ENCODE measurements around the gene LGMN. TPM values are rescaled to one million over a fixed set of nuclear protein-coding genes. Genes with fewer than 3 reads are reported as not detected.

LGMN gene
- polyA plus RNA-seq, 1 of the 3 experiments (the other 2 are of a cell fraction): 76.3 TPM

DNA sequence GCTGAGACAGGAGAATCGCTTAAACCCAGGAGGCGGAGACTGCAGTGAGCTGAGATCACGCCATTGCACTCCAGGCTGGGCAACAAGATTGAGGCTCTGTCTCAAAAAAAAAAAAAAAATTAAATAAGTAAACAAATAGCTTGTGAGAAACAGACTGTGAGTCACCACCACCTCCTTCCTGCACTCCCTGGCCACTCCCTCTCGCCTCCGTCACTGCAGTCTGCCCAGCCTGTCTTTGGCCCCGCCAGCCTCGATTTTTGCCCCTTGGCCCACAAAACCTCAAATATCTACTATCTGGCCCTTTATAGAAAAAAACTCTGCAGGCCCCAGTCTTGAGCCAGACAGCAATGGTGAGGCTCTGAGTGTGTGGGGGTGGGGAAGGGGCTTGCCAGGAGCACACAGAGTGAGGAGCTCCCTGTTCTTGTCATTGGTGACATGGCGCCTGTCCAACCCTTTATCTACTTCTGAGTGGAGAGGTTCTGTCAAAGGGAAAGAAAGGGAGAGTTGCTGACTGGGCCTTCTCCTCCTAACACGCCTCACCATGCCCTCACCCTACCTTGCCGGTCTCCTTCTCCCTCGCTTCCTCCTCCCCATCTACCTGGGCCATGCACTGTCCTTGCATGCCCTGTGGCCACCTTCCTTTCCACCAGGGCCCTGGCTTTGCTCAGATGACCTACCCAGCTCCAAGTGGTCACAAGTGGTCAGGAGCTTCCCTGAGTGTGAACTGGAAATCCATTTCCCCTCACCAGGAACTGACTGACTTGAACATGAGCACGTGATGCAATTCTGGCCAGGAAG lies 22.1 kb downstream of the LGMN start:
- H3K9me3 ChIP-seq: no peaks in the 10 kb centered on the region
- POLR2A ChIA-PET: no interaction called here
- no peaks in the 10 kb centered on the region for H3K27me3 ChIP-seq (ENCODE audit: insufficient read depth)
- TF ChIP-seq, protein P1, sequence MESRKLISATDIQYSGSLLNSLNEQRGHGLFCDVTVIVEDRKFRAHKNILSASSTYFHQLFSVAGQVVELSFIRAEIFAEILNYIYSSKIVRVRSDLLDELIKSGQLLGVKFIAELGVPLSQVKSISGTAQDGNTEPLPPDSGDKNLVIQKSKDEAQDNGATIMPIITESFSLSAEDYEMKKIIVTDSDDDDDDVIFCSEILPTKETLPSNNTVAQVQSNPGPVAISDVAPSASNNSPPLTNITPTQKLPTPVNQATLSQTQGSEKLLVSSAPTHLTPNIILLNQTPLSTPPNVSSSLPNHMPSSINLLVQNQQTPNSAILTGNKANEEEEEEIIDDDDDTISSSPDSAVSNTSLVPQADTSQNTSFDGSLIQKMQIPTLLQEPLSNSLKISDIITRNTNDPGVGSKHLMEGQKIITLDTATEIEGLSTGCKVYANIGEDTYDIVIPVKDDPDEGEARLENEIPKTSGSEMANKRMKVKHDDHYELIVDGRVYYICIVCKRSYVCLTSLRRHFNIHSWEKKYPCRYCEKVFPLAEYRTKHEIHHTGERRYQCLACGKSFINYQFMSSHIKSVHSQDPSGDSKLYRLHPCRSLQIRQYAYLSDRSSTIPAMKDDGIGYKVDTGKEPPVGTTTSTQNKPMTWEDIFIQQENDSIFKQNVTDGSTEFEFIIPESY (IDR thresholded peaks at IDR 0.05; ENCODE audit: borderline replicate concordance, low read depth): no peak
- TF ChIP-seq, protein P2, sequence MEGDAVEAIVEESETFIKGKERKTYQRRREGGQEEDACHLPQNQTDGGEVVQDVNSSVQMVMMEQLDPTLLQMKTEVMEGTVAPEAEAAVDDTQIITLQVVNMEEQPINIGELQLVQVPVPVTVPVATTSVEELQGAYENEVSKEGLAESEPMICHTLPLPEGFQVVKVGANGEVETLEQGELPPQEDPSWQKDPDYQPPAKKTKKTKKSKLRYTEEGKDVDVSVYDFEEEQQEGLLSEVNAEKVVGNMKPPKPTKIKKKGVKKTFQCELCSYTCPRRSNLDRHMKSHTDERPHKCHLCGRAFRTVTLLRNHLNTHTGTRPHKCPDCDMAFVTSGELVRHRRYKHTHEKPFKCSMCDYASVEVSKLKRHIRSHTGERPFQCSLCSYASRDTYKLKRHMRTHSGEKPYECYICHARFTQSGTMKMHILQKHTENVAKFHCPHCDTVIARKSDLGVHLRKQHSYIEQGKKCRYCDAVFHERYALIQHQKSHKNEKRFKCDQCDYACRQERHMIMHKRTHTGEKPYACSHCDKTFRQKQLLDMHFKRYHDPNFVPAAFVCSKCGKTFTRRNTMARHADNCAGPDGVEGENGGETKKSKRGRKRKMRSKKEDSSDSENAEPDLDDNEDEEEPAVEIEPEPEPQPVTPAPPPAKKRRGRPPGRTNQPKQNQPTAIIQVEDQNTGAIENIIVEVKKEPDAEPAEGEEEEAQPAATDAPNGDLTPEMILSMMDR (IDR thresholded peaks at IDR 0.05): no peak
- TF ChIP-seq NRF1 (IDR thresholded peaks at IDR 0.05; ENCODE audit: low read depth, low read length) (no peak), EZH2phosphoT487 (IDR thresholded peaks at IDR 0.05; ENCODE audit: borderline replicate concordance, low read depth) (no peak), MXI1 (IDR thresholded peaks at IDR 0.05; ENCODE audit: low read depth, low read length) (no peak), NFIC (IDR thresholded peaks at IDR 0.05; ENCODE audit: borderline replicate concordance) (no peak), ELF1 (IDR thresholded peaks at IDR 0.05) (no peak), GATA2 (CRISPR knock-in tag; IDR thresholded peaks at IDR 0.05) (no peak), FOXJ3 (CRISPR knock-in tag; IDR thresholded peaks at IDR 0.05) (no peak), GABPA (IDR thresholded peaks at IDR 0.05; ENCODE audit: low read depth) (no peak), FOXM1 (IDR thresholded peaks at IDR 0.05; ENCODE audit: low read depth) (no peak), POLR2AphosphoS5 (IDR thresholded peaks at IDR 0.05; ENCODE audit: low read depth, low read length) (no peak), TCF12 (IDR thresholded peaks at IDR 0.05) (no peak), RXRA (IDR thresholded peaks at IDR 0.05; ENCODE audit: borderline replicate concordance, low read depth) (no peak), JUND (IDR thresholded peaks at IDR 0.05) (no peak)
- TF ChIP-seq, protein P3, sequence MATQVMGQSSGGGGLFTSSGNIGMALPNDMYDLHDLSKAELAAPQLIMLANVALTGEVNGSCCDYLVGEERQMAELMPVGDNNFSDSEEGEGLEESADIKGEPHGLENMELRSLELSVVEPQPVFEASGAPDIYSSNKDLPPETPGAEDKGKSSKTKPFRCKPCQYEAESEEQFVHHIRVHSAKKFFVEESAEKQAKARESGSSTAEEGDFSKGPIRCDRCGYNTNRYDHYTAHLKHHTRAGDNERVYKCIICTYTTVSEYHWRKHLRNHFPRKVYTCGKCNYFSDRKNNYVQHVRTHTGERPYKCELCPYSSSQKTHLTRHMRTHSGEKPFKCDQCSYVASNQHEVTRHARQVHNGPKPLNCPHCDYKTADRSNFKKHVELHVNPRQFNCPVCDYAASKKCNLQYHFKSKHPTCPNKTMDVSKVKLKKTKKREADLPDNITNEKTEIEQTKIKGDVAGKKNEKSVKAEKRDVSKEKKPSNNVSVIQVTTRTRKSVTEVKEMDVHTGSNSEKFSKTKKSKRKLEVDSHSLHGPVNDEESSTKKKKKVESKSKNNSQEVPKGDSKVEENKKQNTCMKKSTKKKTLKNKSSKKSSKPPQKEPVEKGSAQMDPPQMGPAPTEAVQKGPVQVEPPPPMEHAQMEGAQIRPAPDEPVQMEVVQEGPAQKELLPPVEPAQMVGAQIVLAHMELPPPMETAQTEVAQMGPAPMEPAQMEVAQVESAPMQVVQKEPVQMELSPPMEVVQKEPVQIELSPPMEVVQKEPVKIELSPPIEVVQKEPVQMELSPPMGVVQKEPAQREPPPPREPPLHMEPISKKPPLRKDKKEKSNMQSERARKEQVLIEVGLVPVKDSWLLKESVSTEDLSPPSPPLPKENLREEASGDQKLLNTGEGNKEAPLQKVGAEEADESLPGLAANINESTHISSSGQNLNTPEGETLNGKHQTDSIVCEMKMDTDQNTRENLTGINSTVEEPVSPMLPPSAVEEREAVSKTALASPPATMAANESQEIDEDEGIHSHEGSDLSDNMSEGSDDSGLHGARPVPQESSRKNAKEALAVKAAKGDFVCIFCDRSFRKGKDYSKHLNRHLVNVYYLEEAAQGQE (IDR thresholded peaks at IDR 0.05; ENCODE audit: low read depth, low read length): no peak
- TF ChIP-seq, protein P4, sequence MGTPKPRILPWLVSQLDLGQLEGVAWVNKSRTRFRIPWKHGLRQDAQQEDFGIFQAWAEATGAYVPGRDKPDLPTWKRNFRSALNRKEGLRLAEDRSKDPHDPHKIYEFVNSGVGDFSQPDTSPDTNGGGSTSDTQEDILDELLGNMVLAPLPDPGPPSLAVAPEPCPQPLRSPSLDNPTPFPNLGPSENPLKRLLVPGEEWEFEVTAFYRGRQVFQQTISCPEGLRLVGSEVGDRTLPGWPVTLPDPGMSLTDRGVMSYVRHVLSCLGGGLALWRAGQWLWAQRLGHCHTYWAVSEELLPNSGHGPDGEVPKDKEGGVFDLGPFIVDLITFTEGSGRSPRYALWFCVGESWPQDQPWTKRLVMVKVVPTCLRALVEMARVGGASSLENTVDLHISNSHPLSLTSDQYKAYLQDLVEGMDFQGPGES (IDR thresholded peaks at IDR 0.05; ENCODE audit: low read depth, low read length): no peak
- TF ChIP-seq, protein P5, sequence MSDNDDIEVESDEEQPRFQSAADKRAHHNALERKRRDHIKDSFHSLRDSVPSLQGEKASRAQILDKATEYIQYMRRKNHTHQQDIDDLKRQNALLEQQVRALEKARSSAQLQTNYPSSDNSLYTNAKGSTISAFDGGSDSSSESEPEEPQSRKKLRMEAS (IDR thresholded peaks at IDR 0.05; ENCODE audit: low read depth): no peak
- CTCF ChIA-PET: interaction anchor here (1.0 to 1.4 kb wide), 2 partner anchors 18 to 40 kb away, joined by 3 to 5 read pairs; no protein-coding TSS in a partner anchor
- H3K36me3 ChIP-seq (replicated peaks in 1 of 2; ENCODE audit: control insufficient read depth in 1 of 2, insufficient read depth in 2 of 2, low read length in 1 of 2): peaks cover 0 to 6% of the 10 kb centered on the region in 2 experiments
- no peak overlapping the region for H2AFZ ChIP-seq (ENCODE audit: low read depth)
- no peak overlapping the region for H3K27ac ChIP-seq (ENCODE audit: low read depth in 2 of 2, low read length in 1 of 2)
- H3K4me2 ChIP-seq: no peak overlapping the region
- no peaks in the 10 kb centered on the region for H3K79me2 ChIP-seq (ENCODE audit: insufficient read depth)
- no peak overlapping the region for H3K4me3 ChIP-seq (ENCODE audit: low read depth in 2 of 2, low read length in 1 of 2)
- H3K4me1 ChIP-seq (ENCODE audit: control insufficient read depth in 1 of 2, insufficient read depth in 2 of 2, low read depth in 1 of 2, low read length in 1 of 2): no peaks in the 10 kb centered on the region
- WGBS (ENCODE audit: low lambda C conversion rate): 85% methylated on average over 12 of the region's 12 CpGs
- no peaks in the 10 kb centered on the region for H4K20me1 ChIP-seq (ENCODE audit: insufficient read depth)
- no peak overlapping the region for H3K9ac ChIP-seq
- DNase-seq: no peak
- H3K9me2 ChIP-seq: no peaks in the 10 kb centered on the region
- peaks cover 8% of the 10 kb centered on the region for H3F3A ChIP-seq (replicated peaks; ENCODE audit: insufficient read depth)
